Mesodermal cell (in vitro differentiated cells): ENCODE results near the gene YWHAQ.

Source experiments
- H3K27ac ChIP-seq: 2 replicates; pipeline ENCODE4 v1.7.0; 2013; ENCODE audit warnings: mild to moderate bottlenecking, low read depth, low read length, moderate library complexity; ENCODE audit not compliant: severe bottlenecking
- H3K36me3 ChIP-seq: 2 replicates; pipeline ENCODE4 v1.7.1; 2013; ENCODE audit warnings: mild to moderate bottlenecking, low read length, moderate library complexity; ENCODE audit not compliant: control insufficient read depth, insufficient read depth
- H3K4me1 ChIP-seq: one replicate; pipeline ENCODE4 v1.7.1; 2013; ENCODE audit warnings: mild to moderate bottlenecking, low read length; ENCODE audit not compliant: insufficient read depth, control insufficient read depth, poor library complexity, severe bottlenecking
- H3K4me3 ChIP-seq: 2 replicates; pipeline ENCODE4 v1.7.0; 2013; ENCODE audit warnings: low read length, control low read depth, mild to moderate bottlenecking; ENCODE audit not compliant: insufficient read depth, poor library complexity, severe bottlenecking; ENCODE audit errors: extremely low read depth
- H3K9me3 ChIP-seq: 2 replicates; pipeline ENCODE4 v1.7.1; 2013; ENCODE audit warnings: mild to moderate bottlenecking, low read length, moderate library complexity; ENCODE audit not compliant: control insufficient read depth
- WGBS, 2 experiments: methylation state at CpG; one replicate each; pipeline ENCODE4 v1.1.5; 2013; ENCODE audit warnings: missing lambda C conversion rate in 2 of 2; ENCODE audit not compliant: insufficient coverage in 2 of 2; 5-methylcytosine and 5-hydroxymethylcytosine counted together

YWHAQ gene

GRCh38 chr2:9573013-9573720, 57.6 kb downstream of the YWHAQ start:
- Histone ChIP-seq H3K27ac (no peak overlapping the region), H3K4me1 (peaks cover 3% of the 10 kb centered on the region), H3K4me3 (no peak overlapping the region), H3K36me3 (no peaks in the 10 kb centered on the region), H3K9me3 (no peaks in the 10 kb centered on the region)
- WGBS, 2 experiments, result no CpG with 5 or more reads among the region's 1 CpG

- Histone ChIP-seq H3K4me1 (peaks cover 3% of the 10 kb centered on the region), H3K9me3 (no peaks in the 10 kb centered on the region), H3K27ac (peak overlapping the region; percentile 29), H3K4me3 (no peak overlapping the region), H3K36me3 (no peaks in the 10 kb centered on the region)
- WGBS, 2 experiments, result 89 to 90% methylated on average over 1 to 2 of the region's 4 CpGs
Observed at GRCh38 chr2:9570182-9571060, 60.4 kb downstream of the YWHAQ start.

GRCh38 chr2:9565436-9566153, 65.2 kb downstream of the YWHAQ start:
- no peak overlapping the region for H3K4me3 ChIP-seq
- H3K36me3 ChIP-seq, result no peaks in the 10 kb centered on the region
- H3K4me1 ChIP-seq, result peaks cover 4% of the 10 kb centered on the region
- WGBS, 2 experiments, result 83 to 86% methylated on average over 8 to 9 of the region's 11 CpGs
- H3K9me3 ChIP-seq, result no peaks in the 10 kb centered on the region
- H3K27ac ChIP-seq, result no peak overlapping the region

GRCh38 chr2:9560628-9561027, 70.2 kb downstream of the YWHAQ start:
- Histone ChIP-seq H3K27ac (no peak overlapping the region), H3K36me3 (peaks cover 9% of the 10 kb centered on the region), H3K4me1 (peaks cover 4% of the 10 kb centered on the region), H3K9me3 (no peaks in the 10 kb centered on the region), H3K4me3 (no peak overlapping the region)
- WGBS, 2 experiments, result no CpG with 5 or more reads among the region's 2 CpGs

- Histone ChIP-seq H3K4me3 (no peak overlapping the region), H3K9me3 (no peaks in the 10 kb centered on the region), H3K4me1 (peaks cover 5% of the 10 kb centered on the region), H3K27ac (peak overlapping the region; percentile 56), H3K36me3 (peaks cover 9% of the 10 kb centered on the region)
- WGBS, 2 experiments, result 100% methylated on average over 1 of the region's 1 CpG
Observed at GRCh38 chr2:9558948-9559381, 71.8 kb downstream of the YWHAQ start.

- peaks cover 9% of the 10 kb centered on the region for H3K36me3 ChIP-seq
- WGBS, 2 experiments, result 0 to 1% methylated on average over 15 to 18 of the region's 32 CpGs
- H3K9me3 ChIP-seq, result no peaks in the 10 kb centered on the region
Observed at GRCh38 chr2:9556121-9556743, 74.6 kb downstream of the YWHAQ start.

GRCh38 chr2:9555297-9556120, 75.3 kb downstream of the YWHAQ start, which contains the start of gene ADAM17:
Gene ADAM17, minus strand, starts transcription at chr2:9555830. Its CDS starts 225 bp downstream, at chr2:9555605.
- 0% methylated on average over 53 to 59 of the region's 73 CpGs for WGBS, 2 experiments
- Histone ChIP-seq H3K36me3 (peaks cover 9% of the 10 kb centered on the region), H3K4me1 (peaks cover 9% of the 10 kb centered on the region), H3K27ac (peak within 1 kb of the TSS; percentile 98), H3K4me3 (peak within 1 kb of the TSS; percentile 95), H3K9me3 (no peaks in the 10 kb centered on the region)

More at GRCh38 chr2:9556121-9556743, 74.6 kb downstream of the YWHAQ start:
- H3K27ac ChIP-seq, result peak overlapping the region; percentile 98
- H3K4me1 ChIP-seq, result peaks cover 9% of the 10 kb centered on the region
- H3K4me3 ChIP-seq, result peak overlapping the region; percentile 95

GRCh38 chr2:9554921-9555296, 75.9 kb downstream of the YWHAQ start:
- H3K4me3 ChIP-seq, result peak overlapping the region; percentile 95
- H3K36me3 ChIP-seq, result peaks cover 9% of the 10 kb centered on the region
- 0% methylated on average over 9 of the region's 9 CpGs for WGBS, 2 experiments
- peaks cover 9% of the 10 kb centered on the region for H3K4me1 ChIP-seq
- peak overlapping the region; percentile 98 for H3K27ac ChIP-seq
- H3K9me3 ChIP-seq, result no peaks in the 10 kb centered on the region

GRCh38 chr2:9552219-9553178, 78.3 kb downstream of the YWHAQ start:
- peaks cover 20% of the 10 kb centered on the region for H3K4me1 ChIP-seq
- no peaks in the 10 kb centered on the region for H3K9me3 ChIP-seq
- H3K27ac ChIP-seq, result no peak overlapping the region
- no peak overlapping the region for H3K4me3 ChIP-seq
- H3K36me3 ChIP-seq, result peaks cover 2% of the 10 kb centered on the region
- WGBS, 2 experiments, result 75% methylated on average over 1 of the region's 2 CpGs; no CpG with 5 or more reads in 1 of the 2 experiments
